ENCODE results near the gene PRKCB. TPM values are rescaled to one million over a fixed set of nuclear protein-coding genes. Genes with fewer than 3 reads are reported as not detected.
A peak's percentile ranks its signal among the peaks of the same experiment; 100 is the strongest.

Gene PRKCB
- total and polyA plus RNA-seq, 3 donors from 2014 or later: 25.5 to 49.7 (median 26.6) TPM

DNA sequence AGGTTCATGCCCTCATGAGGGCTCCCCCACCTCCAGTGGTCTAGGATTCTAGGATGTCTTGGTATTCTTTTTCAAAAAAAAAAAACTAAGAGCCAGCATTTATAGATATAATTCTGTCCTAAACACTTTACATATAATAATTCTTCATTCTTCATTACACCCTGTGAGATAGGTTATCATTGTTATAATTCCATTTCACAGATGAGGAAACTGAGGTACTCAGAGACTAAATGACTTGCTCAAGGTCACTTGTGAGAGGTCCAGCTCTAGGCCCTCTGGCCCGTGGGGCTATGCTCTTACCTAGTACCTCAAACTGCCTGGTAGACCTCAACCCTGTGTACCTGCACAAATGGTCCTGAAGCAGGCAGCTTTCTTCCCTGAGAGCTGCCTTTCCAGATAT lies 172.2 kb downstream of the PRKCB start:
- Histone ChIP-seq H3K4me3 (no peak overlapping the region), H3K36me3 (ENCODE audit: low read depth, missing control alignments) (no peaks in the 10 kb centered on the region), H3K27me3 (no peaks in the 10 kb centered on the region), H3K27ac (no peak overlapping the region), H3K4me1 (no peaks in the 10 kb centered on the region), H3K9me3 (no peaks in the 10 kb centered on the region)
- DNase-seq: no peak
- intact Hi-C loops (cut with DNase I; ENCODE audit: low total_unique reads): no loop called here
- no peak for TF ChIP-seq POLR2A (IDR thresholded peaks at IDR 0.05)
- whole genome bisulfite sequencing, 2 donors: 75 to 81% methylated on average over 1 of the region's 1 CpG

DNA sequence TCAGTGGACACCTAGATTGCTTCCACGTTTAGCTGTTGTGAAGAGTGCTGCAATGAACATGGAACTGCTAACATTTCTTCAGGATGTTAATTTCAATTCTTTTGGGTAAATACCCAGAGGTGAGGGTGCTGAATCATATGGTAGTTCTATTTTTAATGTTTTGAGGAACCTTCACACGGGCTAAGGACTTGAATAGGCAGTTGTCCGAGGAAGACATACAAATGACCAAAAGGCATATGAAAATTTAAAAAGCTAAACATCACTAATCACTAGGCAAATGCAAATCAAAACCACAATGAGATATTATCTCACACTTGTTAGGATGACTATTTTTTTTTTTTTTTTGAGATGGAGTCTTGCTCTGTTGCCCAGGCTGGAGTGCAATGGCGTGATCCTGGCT lies 173.3 kb downstream of the PRKCB start:
- Histone ChIP-seq H3K4me1 (no peaks in the 10 kb centered on the region), H3K9me3 (no peaks in the 10 kb centered on the region), H3K27me3 (no peaks in the 10 kb centered on the region), H3K36me3 (ENCODE audit: low read depth, missing control alignments) (no peaks in the 10 kb centered on the region), H3K4me3 (no peak overlapping the region), H3K27ac (no peak overlapping the region)
- 74 to 90% methylated on average over 4 of the region's 4 CpGs for WGBS, 2 donors
- intact Hi-C loops (cut with DNase I; ENCODE audit: low total_unique reads): no loop called here
- TF ChIP-seq, protein P1, sequence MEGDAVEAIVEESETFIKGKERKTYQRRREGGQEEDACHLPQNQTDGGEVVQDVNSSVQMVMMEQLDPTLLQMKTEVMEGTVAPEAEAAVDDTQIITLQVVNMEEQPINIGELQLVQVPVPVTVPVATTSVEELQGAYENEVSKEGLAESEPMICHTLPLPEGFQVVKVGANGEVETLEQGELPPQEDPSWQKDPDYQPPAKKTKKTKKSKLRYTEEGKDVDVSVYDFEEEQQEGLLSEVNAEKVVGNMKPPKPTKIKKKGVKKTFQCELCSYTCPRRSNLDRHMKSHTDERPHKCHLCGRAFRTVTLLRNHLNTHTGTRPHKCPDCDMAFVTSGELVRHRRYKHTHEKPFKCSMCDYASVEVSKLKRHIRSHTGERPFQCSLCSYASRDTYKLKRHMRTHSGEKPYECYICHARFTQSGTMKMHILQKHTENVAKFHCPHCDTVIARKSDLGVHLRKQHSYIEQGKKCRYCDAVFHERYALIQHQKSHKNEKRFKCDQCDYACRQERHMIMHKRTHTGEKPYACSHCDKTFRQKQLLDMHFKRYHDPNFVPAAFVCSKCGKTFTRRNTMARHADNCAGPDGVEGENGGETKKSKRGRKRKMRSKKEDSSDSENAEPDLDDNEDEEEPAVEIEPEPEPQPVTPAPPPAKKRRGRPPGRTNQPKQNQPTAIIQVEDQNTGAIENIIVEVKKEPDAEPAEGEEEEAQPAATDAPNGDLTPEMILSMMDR (IDR thresholded peaks at IDR 0.05): no peak
- TF ChIP-seq POLR2A (IDR thresholded peaks at IDR 0.05): no peak
- DNase-seq: no peak

DNA sequence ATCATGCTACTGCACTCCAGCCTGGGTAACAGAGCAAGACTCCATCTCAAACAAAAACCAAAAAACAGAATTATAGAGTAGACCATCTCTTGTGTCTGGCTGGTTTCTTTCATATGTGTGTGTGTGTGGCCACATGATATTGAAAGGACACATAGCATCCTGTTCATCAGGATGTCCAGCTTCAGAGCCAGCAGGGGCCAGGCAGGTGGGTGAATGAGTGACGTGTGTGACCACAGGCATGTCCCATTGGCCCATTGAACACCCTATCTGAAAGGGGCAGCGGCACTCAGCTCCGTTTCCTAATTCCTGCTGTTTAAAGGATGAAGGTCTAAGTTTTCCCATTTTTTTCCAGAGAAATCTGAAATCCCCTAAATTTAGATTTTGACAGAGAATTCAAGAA lies 174.2 kb downstream of the PRKCB start:
- intact Hi-C loops (cut with DNase I; ENCODE audit: low total_unique reads): no loop called here
- no peak for DNase-seq
- Histone ChIP-seq H3K27ac (no peak overlapping the region), H3K4me1 (no peaks in the 10 kb centered on the region), H3K4me3 (no peak overlapping the region), H3K36me3 (ENCODE audit: low read depth, missing control alignments) (no peaks in the 10 kb centered on the region), H3K9me3 (no peaks in the 10 kb centered on the region), H3K27me3 (no peaks in the 10 kb centered on the region)
- TF ChIP-seq, protein P1 (IDR thresholded peaks at IDR 0.05): no peak
- TF ChIP-seq POLR2A (IDR thresholded peaks at IDR 0.05): no peak
- 83 to 86% methylated on average over 3 of the region's 3 CpGs for WGBS, 2 donors

DNA sequence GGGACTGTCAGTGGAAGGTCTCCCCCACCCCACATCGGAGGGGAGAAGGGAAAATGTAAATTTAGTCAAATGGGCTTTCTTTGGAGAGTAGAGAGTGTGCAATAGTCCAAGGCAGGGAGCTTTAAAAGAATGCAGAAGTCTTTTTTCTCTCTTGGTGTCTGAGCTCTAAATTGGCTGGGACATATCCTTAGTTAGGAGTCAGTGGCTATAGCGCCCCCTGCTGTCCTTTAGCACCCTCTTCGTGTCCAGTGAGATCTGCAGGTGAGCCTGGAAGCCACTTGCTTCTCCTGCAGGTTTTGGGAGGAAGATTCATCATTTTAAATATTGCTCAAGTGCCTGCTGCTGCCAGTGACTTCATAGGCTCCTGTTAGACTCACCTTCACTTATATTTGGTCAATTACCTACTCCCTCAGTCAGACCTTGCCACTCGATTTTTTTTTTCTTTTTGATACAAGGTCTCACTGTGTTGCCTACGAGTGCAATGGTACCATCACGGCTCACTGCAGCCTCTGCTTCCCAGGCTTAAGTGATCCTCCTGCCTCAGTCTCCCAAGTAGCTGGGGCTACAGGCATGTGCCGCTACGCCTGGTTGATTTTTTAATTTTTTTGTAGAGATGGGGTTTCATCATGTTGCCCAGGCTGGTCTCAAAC lies 174.8 kb downstream of the PRKCB start:
- no peak for TF ChIP-seq POLR2A (IDR thresholded peaks at IDR 0.05)
- TF ChIP-seq, protein P1 (IDR thresholded peaks at IDR 0.05): peak; percentile 75 to 84 (median 77)
- H3K4me1 ChIP-seq: no peaks in the 10 kb centered on the region
- H3K27ac ChIP-seq: no peak overlapping the region
- WGBS, 2 donors: 48 to 49% methylated on average over 8 of the region's 8 CpGs
- peak; percentile 95 for DNase-seq
- H3K36me3 ChIP-seq (ENCODE audit: low read depth, missing control alignments): no peaks in the 10 kb centered on the region
- intact Hi-C loops (cut with DNase I; ENCODE audit: low total_unique reads): no loop called here
- H3K9me3 ChIP-seq: no peaks in the 10 kb centered on the region
- no peak overlapping the region for H3K4me3 ChIP-seq
- no peaks in the 10 kb centered on the region for H3K27me3 ChIP-seq

DNA sequence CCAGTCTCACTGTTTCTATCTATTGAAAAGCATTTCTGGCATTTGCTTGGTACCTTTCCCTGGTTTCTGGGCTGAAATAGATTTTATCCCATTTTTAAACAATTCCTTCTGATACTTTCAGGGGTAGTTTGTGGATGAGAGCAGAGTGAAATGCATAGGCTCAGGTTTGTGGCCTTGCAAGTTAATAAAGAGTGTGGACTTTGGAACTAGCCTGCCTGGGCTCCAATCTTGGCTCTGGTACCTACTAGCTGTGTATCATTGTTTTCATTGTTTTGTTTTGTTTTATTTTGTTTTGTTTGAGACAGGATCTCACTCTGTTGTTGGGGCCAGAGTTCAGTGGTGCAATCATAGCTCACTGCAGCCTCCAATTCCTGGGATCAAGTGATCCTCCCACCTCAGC lies 175.5 kb downstream of the PRKCB start:
- Histone ChIP-seq H3K4me3 (no peak overlapping the region), H3K4me1 (no peaks in the 10 kb centered on the region), H3K9me3 (no peaks in the 10 kb centered on the region), H3K36me3 (ENCODE audit: low read depth, missing control alignments) (no peaks in the 10 kb centered on the region), H3K27me3 (no peaks in the 10 kb centered on the region), H3K27ac (no peak overlapping the region)
- intact Hi-C loops (cut with DNase I; ENCODE audit: low total_unique reads): no loop called here
- no peak for DNase-seq
- TF ChIP-seq, protein P1 (IDR thresholded peaks at IDR 0.05): no peak
- no peak for TF ChIP-seq POLR2A (IDR thresholded peaks at IDR 0.05)

All from testis (tissue), 3 donors.